GM11168 (cell line): Measurements from ENCODE around the gene ICAM2.
"Not testable (repeated sequence)": the region's sequence is repeated elsewhere in the genome, so short reads cannot be mapped to it uniquely, and the experiment has no call there.

ENCODE experiments used
- in situ Hi-C: fragments of 300-500 bp; cut with MboI; formaldehyde crosslinking; loops from one replicate; pipeline ENCODE4 v1.12.0; 2022; ENCODE audit warnings: low sequenced_read_pairs; ENCODE audit not compliant: unreplicated experiment

Gene ICAM2

DNA sequence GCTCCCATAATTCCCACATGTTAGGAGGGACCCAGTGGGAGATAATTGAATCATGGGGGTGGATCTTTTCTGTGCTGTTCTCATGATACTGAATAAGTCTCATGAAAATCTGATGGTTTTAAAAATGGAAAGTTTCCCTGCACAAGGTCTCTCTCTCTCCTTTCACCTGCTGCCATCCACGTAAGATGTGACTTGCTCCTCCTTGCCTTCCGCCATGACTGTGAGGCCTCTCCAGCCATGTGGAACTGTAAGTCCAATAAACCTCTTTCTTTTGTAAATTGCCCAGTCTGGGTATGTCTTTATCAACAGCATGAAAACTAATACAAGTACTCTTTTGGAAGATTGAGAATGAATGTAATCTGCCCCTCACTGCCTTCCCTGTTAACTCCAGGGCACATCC lies 37.8 kb downstream of the ICAM2 start:
- in situ Hi-C loops: not testable (repeated sequence)

DNA sequence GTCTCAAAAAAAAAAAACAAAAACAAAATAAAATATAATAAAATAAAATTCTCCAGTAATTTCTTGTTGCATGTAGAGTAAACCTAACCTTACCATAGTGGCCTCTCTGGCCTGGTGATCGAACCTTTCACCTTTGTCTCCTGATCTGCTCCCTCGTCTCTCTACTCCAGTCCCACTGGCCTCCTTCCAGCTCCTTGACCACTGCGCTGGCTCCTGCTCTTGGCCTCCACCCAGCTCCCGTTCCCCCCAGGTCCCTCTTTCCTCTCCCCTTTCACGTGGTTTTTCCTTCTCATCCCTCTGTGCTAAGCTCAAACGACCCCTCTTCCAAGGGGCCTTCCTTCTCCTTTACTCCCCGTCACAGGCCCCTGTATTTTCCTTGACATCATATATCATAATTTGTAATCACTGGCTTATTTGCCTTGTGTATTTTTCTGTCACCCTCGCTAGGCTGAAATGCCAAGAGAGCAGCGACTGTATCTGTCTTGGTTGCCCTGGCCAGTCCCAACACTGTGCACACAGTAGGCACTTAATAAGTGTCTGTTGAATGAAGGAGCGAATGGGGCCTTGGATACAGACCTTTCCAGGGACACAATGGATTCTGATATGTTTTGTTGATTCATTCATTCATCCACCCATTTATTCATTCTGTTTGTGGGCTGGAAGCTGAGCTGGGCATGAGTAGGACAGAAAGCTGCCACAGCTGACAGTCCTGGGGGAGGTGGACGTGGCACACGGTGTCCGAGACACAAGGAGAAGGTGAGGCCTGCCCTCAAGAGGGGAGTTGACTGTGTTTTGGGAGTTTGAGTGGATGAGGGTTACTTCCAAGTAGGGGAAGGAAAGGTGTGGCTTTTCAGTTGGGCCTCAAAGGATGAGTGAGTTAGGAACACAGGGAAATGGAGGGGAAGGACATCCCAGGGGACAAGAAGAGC lies 41.9 kb downstream of the ICAM2 start:
- in situ Hi-C loops: no loop called here

DNA sequence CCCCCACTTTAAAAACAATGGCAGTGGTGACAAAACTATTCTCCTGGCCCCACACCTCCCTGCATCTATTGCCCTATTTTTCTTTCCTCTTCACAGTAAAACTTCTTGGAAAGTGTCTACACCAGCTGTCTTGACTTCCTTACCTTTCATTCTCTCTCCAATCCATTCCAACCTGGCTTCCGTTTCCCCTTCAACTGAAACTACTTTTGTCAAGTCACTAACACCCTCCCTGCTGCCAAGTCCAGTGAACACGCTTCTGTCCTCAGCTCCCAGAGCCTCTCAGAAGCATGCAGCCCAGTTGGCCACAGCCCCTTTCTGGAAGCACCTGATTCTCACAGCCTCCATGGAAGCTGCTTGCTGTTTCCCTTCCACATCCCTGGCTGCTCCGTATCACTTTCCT lies 43.7 kb downstream of the ICAM2 start:
- in situ Hi-C loops: no loop called here

DNA sequence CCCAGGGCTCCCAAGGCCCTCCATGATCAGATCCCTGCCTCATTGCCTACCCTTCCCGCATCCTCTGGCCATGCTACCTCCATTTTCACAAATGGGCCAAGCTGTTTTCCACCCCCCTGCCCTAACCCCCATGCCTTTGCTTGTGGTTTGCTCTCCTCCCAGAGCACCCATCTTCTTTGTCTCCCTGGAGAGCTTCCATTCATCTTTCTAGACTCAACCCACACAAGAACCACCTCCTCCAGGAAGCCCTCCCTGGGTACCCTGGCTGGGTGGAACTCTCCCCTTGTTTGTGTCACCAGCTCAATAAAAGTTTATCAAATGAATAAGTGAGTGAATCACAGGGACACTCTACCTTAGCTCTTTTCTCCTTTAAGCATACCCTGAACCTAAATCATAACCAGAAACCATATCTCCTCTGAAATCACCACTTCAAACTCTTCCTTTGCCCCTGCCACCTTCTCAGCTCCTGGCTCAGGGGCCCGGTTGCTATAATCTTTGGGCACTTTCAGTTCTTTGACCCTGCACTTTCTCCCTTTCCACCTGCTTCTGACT lies 44.8 kb downstream of the ICAM2 start:
- in situ Hi-C loops: no loop called here

DNA sequence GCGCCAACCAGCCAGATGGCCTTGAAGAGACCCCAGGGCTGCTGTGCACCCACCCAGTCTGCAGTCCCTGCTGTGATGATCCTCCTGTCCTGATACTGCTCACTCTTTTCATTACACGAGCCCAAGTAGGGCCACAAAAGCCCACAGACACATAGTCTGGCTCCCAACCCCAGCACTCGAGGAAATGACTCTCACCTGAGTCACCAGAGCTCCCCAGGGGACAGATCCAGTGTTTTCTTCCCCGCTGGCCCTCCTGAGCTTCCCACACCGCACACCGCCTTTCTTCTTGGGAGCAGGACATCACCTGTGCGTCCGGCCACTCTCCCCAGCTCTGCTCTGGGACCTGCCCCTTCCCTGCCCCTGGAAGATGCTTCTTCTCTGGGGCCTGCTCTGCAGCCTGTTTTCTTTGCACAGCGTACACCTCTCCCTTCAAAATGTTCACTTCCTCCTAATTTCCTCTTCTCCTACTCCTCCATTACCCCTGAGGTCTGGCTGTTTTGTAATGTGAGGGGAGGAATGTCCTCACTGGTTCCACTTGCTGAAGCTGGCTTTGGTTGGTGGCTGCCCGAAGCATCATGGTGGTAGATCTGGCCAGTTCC lies 45.7 kb downstream of the ICAM2 start:
- in situ Hi-C loops: no loop called here

DNA sequence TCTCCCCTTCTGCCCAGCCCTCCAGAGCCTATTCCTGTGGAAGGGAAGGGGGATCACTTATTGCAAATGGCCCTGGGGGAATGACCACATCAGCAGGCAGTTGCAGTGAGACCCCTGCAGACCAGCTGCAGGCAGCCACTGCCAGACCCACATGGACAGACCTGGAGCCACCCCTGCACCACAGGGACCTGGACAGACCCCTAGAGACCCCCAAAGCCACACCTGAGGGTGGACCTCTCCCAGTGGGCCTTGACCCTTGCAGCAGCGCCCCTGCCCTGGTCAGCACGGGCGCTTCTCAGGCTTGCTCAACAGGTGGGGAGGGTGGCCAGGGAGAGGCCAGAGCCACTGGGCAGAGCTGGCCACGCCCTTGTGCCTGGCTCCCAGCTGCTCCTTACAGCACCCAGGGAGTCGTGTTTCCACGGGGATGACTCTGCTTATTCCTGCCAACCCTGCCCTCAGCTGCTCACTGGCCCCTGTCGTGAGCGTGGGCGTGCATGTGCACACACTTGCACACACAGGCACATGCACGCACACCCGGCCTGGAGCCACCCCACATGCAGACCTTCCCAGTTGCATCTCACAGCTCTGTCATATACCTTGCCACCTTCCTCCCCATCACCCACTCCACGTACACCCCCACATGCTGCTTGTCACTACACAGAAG lies 46.4 kb downstream of the ICAM2 start:
- in situ Hi-C loops: no loop called here

DNA sequence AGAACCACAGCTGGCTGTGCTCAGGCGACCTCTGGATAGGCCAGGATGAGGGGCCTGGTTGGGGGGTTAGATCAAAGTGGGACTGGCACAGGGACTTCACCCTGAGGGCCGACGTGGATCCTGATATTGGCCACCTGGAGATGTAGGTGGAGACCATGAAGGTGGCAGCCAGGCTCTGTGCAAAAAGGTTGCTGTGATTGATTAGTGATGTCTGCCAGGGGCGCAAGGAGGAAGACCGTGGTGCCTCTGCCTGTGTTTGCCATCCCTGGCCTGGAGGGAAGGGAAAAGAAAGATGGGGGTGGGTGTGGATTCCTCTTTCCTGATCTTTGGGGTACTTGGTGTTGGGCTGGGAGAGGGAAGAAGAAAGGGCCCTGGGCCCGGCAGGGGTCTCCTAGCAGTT lies 47.2 kb downstream of the ICAM2 start:
- in situ Hi-C loops: no loop called here

DNA sequence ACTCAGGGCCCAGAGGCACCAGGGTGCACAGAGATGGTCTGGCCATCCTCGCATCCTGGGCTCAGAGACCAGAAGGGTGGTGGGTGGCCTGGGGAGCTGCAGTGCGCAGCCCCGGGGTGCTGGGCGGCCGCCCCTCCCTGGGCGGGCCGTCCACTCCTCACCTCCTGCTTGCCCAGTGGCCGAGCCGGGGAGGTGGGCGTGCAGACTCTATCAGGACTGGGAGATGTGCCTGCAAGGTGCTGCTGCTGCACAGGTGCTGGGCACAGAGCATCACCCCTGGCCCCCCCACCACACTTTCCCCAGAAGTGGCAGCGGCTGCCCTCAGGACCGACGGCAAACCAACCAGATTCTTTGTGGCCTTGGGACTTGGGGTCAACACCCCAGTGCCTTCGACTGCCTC lies 47.6 kb downstream of the ICAM2 start, which contains the start of gene SCN4A:
Gene SCN4A (minus strand): TSS at position 123 of the 400 bp plus-strand sequence. CDS start 77 bp downstream, at position 46.
- in situ Hi-C loops: no loop called here

DNA sequence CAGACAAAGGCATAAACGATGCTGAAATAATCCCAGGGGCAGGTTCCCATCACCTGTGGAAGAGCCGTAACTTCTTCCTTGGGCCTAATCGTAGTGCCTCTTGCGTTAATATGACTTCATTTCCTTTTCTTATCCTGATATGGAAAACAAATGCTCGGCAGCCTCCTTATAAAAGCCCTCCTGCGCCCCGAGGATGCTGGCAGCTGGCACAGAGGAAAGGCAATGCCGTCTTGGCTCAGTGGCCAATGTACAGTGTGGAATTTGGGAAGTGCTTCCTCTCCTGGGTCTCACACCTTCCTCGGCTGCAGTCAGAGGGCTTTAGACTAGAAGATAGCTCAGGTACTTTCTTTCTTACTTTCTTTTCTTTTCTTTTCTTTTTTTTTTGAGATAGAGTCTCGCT lies 51.2 kb downstream of the ICAM2 start:
- in situ Hi-C loops: no loop called here

DNA sequence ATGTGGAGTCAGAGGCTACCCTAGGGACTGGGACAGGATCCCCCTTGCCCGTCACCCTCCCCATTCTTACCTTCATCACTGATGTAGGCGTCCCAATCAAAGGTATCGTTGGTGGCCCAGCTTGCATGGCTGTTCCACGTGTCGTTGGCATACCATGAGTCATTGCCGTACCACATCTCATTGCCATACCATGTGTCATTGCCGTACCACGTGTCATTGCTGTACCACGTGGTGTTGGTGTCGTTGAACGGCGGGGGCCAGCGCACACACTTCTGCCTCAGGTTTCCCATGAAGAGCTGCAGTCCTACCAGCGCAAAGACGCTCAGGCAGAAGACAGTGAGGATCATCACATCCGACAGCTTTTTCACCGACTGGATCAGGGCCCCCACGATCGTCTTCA lies 52.5 kb downstream of the ICAM2 start:
- in situ Hi-C loops: no loop called here

DNA sequence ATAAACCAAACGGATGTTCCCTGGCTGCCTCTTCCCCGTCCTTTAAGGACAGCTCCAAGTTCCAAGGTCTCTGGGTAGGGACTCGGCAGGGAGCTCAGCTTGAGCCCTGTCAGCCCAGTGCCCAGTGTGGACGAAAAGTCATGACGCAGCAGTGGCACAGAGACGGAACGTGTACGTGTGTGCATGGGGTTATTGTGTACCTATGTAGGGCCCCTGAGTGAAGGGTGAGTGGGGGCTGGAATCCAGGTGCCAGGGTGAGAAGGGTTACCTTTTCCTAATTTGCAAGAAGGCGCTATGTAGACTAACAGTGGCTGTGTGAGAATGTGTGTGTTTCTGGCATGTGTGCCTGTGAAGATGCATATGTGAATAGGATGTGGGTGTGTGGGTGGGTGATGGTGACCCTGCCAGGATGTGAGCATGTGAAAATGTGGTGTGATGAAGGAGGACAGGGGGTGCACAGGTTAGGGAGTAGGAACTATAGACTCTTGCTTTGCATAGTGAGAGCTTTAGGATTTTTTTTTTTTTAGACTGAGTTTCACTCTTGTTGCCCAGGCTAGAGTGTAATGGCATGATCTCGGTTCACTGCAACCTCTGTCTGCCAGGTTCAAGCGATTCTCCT lies 53.7 kb downstream of the ICAM2 start:
- in situ Hi-C loops: no loop called here

DNA sequence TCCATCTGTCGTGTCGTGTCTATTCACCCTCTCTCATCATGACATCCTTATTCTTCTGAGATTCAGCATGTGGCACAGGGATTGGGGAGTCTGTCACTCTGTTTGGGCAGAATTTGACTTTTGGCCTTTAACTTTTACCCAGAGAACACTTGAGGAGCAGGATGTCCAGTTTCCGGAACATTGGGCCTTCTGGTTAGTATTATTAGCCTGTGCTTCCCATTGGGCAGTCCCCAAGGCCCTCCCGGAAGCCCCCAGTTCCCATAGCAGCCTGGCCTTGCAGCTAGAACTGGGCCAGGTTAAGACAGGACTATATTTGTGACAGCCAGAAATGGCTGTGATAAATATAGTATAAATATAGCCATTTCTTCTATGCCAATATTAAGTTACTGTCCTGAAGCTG lies 57.3 kb downstream of the ICAM2 start:
- in situ Hi-C loops: no loop called here

DNA sequence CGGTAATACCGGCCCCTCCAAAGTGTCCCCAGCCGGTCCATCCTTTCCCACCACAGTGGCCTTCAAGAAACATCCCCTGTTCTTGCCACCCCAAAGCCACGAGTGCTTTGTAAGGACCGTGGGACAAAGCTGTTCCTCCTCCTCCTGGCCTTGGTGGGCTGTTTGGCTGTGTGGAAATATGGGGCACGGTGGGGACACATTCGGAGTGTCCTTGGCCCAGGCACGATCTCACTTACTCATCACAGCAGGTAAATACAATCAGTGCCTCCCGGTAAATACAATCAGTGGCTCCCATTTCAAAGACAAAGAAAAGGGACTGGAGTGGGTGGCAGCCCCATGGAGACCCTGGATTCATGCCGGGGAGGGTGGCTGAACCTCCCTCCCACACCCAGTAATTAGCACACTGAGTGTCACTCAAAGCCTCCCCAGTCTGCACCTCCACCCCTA lies 58.1 kb downstream of the ICAM2 start:
- in situ Hi-C loops: no loop called here

DNA sequence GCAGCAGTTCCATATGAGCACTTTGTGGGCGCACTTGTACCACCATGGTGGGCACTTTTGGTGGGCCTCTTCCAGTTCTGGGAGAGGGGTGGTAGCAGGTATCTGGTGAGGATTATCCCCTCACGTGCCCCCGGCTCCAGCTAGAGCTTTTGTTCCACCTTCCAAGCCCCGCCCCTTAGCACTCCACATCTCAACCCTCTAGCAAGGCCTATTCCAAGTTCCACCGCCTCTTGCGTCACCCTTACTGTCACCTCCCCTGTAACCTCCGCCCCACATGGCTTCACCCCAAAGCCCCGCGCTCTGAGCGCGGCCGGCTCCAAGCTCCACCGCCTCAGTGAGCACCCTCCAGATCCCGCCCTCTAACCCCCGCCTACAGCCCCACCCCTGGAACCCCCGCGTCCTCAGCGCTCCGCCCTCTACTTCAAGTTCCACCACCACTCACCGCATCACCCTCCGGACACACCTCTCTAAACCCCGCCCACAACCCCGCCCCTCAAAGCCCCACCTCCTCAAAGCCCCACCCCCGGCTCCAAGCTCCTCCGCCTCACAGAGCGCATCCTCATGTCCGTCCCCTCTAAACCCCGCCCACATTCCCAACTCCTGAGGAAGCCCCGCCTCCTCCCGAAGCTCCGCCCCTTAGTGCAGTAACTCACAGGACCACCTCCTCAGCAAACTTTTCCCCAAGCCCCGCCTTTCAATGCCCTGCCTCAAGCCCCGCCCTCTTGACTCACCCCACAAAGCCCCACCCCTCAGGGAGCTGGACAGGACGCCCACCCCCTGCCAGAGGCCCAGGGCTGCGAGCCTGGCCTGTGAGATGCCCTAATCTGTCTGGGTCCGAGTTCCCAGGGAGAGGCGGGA lies 58.8 kb downstream of the ICAM2 start:
- in situ Hi-C loops: no loop called here

DNA sequence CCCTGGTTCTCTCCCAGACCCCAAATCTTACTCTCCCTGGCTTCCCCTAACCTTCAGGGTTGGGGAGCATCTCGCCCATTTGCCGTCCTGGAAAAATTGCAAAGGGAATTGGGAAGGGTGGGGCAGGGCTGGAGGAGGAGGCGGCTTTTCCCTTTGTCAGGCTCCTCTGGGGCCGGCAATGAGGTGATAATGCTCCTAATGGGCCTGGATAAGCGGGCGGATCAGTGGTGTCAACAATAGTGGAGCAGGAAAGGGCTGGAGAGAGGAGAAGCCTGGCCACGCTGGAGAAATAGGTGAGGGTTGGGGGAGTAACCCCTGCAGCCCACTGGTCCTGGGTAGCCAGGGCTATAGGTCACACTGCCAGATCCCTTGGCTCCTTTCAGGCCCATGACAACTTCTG lies 60.0 kb downstream of the ICAM2 start:
- in situ Hi-C loops: no loop called here

DNA sequence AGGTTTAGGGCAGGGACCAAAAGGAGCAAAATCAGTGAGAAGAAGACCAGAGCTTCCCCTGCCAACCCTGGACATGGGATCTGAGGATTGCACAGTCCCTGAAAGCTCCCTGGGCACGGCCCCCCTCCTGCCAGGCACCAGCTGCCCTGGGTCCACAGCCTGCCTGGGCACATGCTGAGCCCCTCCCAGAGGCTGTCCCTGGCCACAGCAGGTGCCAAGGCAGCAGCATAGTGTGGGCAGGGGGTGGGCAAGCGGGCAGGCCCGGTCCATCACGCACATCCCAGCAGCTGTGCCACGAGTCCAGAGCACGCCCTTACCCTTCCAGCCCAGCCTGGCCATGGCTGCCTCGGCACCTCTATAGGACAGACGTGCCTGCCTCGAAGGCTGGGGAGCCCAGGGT lies 60.4 kb downstream of the ICAM2 start:
- in situ Hi-C loops: no loop called here

DNA sequence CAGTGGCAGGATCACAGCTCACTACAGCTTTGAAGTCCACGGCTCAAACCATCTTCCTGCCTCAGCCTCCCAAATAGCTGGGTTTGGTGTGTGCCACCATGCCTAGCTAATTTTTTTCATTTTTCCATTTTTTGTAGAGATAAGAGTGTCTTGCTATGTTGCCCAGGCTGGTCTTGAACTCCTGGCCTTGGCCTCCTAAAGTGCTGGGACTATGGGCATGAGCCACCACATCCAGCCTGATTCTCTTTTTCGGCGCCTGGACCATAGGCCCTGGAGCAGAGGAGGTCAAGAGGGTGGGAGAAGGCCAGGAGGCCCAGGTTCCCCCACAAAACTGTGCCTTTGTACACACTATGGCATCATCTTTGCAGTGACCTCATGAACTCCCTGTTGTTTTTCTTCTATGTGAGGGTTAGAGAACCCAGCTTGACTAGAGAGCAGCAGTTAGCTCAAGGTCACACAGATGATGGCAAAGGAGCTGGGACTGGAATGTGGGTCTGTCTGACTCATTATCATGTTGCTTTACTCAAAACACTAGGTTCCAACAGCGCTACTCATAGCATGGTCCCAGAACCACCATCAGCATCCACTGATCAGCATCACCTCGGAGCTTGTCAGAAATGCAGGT lies 64.0 kb downstream of the ICAM2 start:
- in situ Hi-C loops: no loop called here

DNA sequence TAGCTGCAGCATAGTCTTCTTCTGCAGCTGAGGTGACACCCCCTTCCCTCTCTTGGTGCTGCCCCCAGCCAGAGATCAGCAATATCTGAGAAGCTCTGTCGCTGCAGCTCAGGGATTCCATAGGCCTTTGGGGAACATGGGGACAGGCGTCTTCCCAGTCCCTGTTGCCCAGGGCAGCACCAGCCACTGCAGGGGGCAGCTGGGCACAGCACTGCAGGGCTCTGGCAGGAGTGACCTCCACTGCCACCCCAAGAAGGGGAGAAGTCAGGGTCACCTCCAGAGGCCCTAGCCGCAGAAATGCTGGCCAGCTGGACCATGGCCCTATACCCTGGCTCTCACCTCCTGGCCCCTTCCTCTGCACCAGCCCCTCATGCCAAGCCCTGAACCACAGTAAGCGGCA lies 64.6 kb downstream of the ICAM2 start:
- in situ Hi-C loops: no loop called here

DNA sequence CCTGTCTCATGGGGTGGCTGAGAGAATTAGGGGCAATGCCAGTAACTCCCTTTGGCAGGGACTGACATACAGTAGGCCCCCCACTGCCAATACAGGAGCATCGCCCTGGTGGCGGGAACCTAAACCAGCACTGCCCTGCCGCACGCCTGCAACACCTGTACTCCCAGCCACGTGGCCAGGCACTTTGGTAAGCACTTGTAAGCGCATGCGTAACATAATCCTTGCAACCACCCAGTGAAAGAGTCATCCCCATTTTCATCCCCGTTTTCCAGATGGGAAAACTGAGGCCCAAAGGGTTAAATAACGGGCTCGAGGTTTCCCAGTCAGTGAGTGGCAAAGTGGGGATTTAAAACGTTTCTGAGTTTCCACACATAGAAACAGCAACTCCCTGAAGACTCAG lies 65.2 kb downstream of the ICAM2 start:
- in situ Hi-C loops: no loop called here
